GM19455 (cell line): Measurements from ENCODE around the gene THAP6.
A peak's percentile ranks its signal among the peaks of the same experiment; 100 is the strongest.
"Not testable (repeated sequence)": the region's sequence is repeated elsewhere in the genome, so short reads cannot be mapped to it uniquely, and the experiment has no call there.

Source experiments
- ATAC-seq: cut with Tn5 transposase; IDR thresholded peaks from one replicate; pipeline ENCODE4 v1.9.1; 2021; ENCODE audit not compliant: unreplicated experiment

Gene THAP6, protein sequence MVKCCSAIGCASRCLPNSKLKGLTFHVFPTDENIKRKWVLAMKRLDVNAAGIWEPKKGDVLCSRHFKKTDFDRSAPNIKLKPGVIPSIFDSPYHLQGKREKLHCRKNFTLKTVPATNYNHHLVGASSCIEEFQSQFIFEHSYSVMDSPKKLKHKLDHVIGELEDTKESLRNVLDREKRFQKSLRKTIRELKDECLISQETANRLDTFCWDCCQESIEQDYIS

GRCh38 chr4:75514131-75514948 lies at the start of gene THAP6, which contains the start of gene RCHY1:
Gene THAP6, plus strand, starts transcription at chr4:75514473. Its CDS starts 980 bp downstream, at chr4:75515453.
Gene RCHY1, minus strand, starts transcription at chr4:75514403. Its CDS starts 117 bp downstream, at chr4:75514286.
- ATAC-seq: peak; percentile 96

DNA sequence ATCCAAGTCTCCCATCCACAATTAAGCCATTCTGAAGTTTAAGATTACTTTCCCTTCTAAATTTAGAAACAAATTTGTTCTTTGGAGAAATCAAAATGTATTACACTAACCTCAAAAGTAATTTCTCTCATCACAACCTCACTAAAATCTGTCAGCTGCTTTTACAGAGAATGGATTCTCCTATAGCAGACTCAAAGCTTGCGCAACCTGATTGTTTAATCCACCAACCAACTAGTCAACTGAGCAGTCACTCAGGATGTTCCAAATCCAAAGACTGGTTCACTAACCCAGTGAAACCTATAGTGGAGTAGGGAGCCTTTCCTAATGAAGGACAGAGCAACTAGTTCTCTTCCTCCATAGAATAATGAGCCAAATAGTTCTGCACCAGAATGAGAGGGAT lies 44.4 kb upstream of the THAP6 start:
- no peak for ATAC-seq

- ATAC-seq: no peak
Observed at GRCh38 chr4:75470738-75471137, 43.5 kb upstream of the THAP6 start.

DNA sequence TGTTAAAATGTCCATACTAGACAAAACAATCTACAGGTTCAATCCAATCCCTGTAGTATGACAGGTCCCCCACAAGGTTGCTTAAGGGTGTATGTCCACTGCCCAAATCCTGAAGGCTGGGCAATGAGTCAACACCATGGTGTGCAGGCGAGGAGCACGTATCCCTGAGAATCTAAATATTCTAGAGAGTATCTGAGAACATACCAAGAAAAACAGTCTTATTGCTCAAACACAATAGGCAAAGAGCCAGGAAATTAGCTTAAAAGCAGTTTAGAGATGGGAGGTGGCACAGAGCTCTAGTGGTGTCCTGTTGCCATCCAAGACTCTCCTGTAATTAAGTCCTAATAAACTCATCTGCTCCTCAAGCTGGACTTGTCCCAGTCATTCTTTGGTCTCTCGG lies 37.1 kb upstream of the THAP6 start:
- no peak for ATAC-seq

DNA sequence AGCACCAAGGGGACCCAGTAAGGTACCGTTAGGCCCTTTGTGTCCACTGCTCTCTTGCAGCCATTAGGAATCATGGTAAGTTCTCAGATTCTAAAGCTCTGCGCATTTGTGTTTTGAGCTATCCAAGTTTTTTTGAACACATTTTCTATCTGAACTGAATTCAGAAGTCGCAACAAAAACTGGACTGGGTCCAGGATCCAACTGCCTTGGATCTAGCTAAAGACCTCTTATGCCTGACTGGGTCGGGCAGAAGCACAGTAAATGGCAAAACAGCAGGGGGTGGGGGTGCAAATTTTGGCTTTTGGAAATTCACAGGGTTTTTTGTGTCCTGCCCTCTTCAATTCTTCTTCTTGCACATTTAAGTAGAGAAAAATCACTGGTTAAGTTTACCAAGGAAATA lies 30.1 kb upstream of the THAP6 start:
- no peak for ATAC-seq

- ATAC-seq: no peak
Observed at GRCh38 chr4:75490155-75490554, 24.1 kb upstream of the THAP6 start.

DNA sequence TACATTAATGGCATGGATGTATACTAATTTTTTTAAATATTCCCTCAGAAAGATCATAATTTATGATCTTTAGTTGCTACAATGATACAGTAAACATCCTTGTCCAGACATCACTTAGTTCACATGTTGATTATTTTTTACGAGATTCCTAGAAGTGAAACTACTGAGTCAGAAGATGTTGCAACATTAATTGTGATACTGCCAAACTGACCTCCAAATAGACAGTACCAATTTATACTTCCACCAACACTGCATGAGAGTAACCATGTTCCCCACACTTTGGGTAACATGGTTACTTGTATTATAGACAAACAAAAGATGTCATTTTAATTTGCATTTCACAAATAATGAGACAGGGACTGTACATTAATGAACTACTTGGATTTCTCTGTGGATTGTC lies 19.7 kb upstream of the THAP6 start:
- ATAC-seq: no peak

- no peak for ATAC-seq
Observed at GRCh38 chr4:75495476-75495875, 18.8 kb upstream of the THAP6 start.

DNA sequence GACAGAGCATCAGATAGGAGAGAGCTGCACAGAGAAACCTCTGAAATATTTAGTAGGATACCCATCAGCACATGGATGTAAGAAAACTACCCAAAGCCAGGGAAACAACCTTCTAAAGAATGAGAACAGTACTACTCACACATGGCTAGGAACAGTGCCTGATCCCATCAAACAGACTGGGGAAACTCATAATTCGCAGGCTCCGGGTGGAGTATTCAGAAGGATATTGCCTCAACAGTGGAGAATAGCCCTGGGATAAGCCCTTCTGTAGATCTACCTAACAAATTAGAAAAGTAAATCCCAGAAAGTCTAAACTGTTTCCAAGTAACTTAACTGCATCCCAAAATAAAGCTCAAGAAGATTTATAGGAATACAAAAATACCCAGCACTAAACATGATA lies 17.9 kb upstream of the THAP6 start:
- no peak for ATAC-seq

DNA sequence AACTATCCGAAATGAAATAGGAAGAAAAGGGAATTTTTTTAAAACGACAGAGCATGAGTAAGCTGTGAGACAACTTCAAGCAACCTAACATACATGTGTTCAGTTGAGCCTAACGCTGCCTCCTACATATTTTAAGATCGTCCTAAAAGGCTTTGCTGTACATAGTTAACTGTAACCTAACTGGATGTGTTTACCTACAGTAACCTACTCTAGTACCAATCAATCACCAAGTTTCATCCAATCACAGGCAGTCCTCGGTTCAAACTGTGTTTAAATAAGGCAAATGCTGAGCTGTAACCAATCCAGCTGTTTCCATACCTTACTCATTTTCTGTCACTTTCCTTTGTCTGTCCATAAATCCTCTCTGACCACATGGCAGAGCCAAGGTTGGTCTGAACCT lies 17.1 kb upstream of the THAP6 start:
- no peak for ATAC-seq

GRCh38 chr4:75498041-75498440 lies 16.2 kb upstream of the THAP6 start:
- no peak for ATAC-seq

DNA sequence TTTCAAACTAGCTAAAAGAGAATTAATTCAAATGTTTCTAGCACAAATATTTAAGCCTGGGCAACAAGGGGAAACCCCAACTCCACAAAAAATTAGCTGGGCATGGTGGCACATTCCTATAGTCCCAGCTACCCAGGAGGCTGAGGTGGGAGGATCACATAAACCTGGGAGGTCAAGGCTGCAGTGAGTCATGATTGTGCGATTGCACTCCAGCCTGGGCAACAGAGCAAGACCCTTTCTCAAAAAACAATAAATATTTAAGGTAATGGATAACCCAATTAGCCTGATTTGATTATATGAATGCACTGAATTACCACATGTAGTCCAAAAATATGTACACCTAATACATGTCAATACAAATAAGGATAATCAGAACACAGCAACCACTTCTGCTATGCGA lies 14.4 kb upstream of the THAP6 start:
- no peak for ATAC-seq

- ATAC-seq: no peak
Observed at GRCh38 chr4:75502671-75503070, 11.6 kb upstream of the THAP6 start.

- ATAC-seq: no peak
Observed at GRCh38 chr4:75505630-75506029, 8.6 kb upstream of the THAP6 start.

- ATAC-seq: not testable (repeated sequence)
Observed at GRCh38 chr4:75509592-75509991, 4.7 kb upstream of the THAP6 start.

GRCh38 chr4:75511841-75512240 lies 2.4 kb upstream of the THAP6 start:
- ATAC-seq: no peak

DNA sequence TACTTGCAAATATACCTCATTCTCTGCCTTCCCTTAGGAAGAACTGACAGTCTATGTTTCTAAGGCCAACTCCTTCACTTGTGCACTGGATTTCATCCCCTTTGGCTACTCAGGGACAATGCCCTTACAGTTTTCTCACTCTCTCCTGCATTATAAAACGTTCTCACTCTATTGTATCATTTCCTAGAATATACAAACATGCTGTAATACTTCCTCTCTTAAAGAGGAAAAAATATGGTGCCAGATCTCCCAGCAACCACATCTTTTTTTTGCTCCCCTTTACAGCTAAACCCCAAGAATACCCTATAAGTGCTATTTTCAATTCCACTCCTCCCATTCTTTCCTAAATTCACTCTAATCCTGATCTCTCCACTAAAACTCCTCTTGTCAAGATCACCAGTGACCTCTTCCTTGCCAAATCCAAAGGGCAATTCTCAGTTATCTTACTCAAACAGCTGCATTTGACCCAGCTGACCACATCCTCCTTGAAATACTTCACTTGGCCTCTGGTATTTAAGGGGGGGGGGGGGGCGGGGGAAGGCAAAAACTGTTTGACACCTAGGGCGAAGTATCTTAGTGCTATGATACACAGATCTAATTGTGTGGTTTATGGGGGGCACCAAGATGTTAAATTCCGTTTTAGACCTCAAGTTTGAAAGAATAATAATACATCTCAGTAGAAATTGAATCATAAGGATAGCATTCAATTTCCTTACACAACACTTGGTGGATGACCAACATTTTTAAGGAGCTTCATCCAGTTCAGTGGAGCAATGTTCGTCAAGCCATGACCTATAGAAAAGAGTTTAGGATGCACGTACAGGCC lies 1.7 kb upstream of the THAP6 start:
- ATAC-seq: no peak

DNA sequence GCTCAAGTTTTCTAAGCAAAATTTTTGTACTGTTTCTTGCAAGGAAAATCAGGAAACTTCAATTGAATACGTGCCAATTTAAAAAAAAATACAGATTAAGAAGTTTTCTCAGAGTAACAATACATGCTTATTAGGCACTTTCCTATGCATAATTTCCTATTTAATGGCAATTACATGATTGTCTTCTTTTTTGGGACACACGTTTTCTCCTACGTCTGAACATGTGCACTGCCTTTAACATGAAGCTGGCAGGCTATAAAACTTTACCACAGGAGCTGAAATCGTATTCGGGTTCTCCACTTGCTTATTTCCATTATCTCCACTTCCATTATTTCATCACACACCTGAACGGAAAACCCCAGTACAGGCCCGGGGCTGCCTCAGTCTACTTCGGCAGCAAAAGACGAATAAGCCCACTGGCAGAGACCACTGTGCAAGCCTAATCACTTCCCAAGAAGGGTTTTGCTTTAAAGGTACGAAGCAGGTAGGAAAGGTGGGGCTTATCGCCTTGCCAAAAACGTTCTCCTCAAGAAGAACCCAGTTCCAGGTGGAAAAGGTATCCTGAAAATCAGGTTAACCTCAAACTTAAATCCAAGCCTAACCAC lies 645 bp upstream of the THAP6 start:
- peak; percentile 2 for ATAC-seq

DNA sequence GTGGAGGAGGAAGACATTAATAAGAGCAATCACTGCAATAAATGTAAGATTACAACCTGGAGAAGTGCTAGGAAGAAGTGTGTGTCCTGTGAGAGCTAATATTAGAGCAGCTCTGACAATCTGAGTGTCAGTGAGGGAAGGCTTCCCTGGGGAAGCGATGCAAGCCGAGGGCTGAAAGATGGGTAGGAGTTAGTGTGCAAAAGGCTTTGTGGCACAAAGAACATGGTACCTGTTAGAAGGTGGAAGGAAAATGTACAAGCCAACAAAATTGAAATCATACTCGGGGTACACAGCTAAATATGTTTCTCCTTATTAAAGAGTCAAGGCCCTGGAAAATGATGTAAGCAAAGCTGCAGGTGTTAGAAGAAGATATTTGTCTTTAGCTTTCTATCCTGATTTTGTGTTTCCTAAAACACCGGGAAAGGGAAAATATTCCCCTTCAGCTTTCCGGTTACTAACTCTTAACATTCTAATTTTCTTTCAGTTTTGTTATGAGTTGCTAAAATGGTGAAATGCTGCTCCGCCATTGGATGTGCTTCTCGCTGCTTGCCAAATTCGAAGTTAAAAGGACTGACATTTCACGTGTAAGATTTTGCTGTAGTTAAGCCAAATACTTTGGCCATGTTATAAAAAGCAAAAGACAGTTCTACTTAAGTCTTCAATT lies 808 bp downstream of the THAP6 start:
- peak; percentile 3 for ATAC-seq

GRCh38 chr4:75516144-75516543 lies 1.9 kb downstream of the THAP6 start:
- ATAC-seq: no peak

DNA sequence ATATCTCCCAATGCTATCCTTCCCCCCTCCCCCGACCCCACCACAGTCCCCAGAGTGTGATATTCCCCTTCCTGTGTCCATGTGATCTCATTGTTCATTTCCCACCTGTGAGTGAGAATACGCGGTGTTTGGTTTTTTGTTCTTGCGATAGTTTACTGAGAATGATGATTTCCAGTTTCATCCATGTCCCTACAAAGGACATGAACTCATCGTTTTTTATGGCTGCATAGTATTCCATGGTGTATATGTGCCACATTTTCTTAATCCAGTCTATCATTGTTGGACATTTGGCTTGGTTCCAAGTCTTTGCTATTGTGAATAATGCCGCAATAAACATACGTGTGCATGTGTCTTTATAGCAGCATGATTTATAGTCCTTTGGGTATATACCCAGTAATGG lies 5.2 kb downstream of the THAP6 start:
- ATAC-seq: not testable (repeated sequence)
